OCI-LY7 (cell line): ENCODE measurements around the gene ARGLU1. TPM values are rescaled to one million over a fixed set of nuclear protein-coding genes. Genes with fewer than 3 reads are reported as not detected.

Experiments
- BruUV-seq: library from RNA; stranded (reverse); fragments of 400-500 nt; replicated peaks from 2 replicates; lab custom pipeline; 2021; lab: Mats Ljungman, UMichigan
- CTCF ChIA-PET: fragments of 300-600 bp; sonication (Branson Sonifier 250); formaldehyde crosslinking; loops from one replicate; lab custom pipeline; 2022; ENCODE audit warnings: antibody characterized with exemption; ENCODE audit not compliant: unreplicated experiment; lab: Charles Lee
- POLR2A ChIA-PET: fragments of 300-600 bp; sonication (Branson Sonifier 250); formaldehyde crosslinking; loops from one replicate; lab custom pipeline; 2022; ENCODE audit warnings: antibody characterized with exemption; lab: Charles Lee
- DNase-seq: peaks from one replicate; pipeline ENCODE4 v3.0.0-alpha.2; 2015; ENCODE audit warnings: low spot score
- H2AFZ ChIP-seq: fragments of 200-600 bp; sonication (generic), shearing (Covaris generic); 2 replicates; pipeline ENCODE4 v1.6.1; 2014; ENCODE audit warnings: mild to moderate bottlenecking, antibody characterized with exemption, low read length, moderate library complexity
- H3K27ac ChIP-seq: fragments of 200-600 bp; sonication (generic); 2 replicates; pipeline ENCODE4 v1.5.1; 2014; ENCODE audit warnings: mixed run types, low read depth, mild to moderate bottlenecking, moderate library complexity, low read length, inconsistent platforms; ENCODE audit not compliant: poor library complexity, severe bottlenecking
- H3K36me3 ChIP-seq: fragments of 200-600 bp; sonication (generic); 2 replicates; pipeline ENCODE4 v1.6.1; 2014; ENCODE audit warnings: mild to moderate bottlenecking, antibody characterized with exemption, low read length, moderate library complexity, mixed read lengths; ENCODE audit not compliant: insufficient read depth
- H3K4me1 ChIP-seq: fragments of 200-600 bp; sonication (generic); 2 replicates; pipeline ENCODE4 v1.5.1; 2014; ENCODE audit warnings: mild to moderate bottlenecking, low read length; ENCODE audit not compliant: insufficient read depth, poor library complexity, severe bottlenecking
- H3K4me2 ChIP-seq: fragments of 200-600 bp; sonication (generic); 2 replicates; pipeline ENCODE4 v1.6.1; 2014; ENCODE audit warnings: mild to moderate bottlenecking, low read length
- H3K4me3 ChIP-seq: fragments of 200-600 bp; sonication (generic); 2 replicates; pipeline ENCODE4 v1.5.1; 2014; ENCODE audit warnings: mild to moderate bottlenecking, low read depth, low read length; ENCODE audit not compliant: poor library complexity, severe bottlenecking
- H3K79me2 ChIP-seq: fragments of 200-600 bp; sonication (generic); 2 replicates; pipeline ENCODE4 v1.6.1; 2016; ENCODE audit warnings: low read depth, mild to moderate bottlenecking, low read length, moderate library complexity, mixed read lengths; ENCODE audit not compliant: insufficient read depth
- H3K9me2 ChIP-seq: fragments of 200-600 bp; sonication (generic); 2 replicates; pipeline ENCODE4 v1.6.1; 2016; ENCODE audit warnings: mild to moderate bottlenecking, low read length, mixed read lengths; ENCODE audit not compliant: insufficient read depth
- H3K9me3 ChIP-seq: fragments of 200-600 bp; sonication (generic); 2 replicates; pipeline ENCODE4 v1.6.1; 2014; ENCODE audit warnings: mild to moderate bottlenecking, mixed run types, low read length, mixed read lengths
- H4K20me1 ChIP-seq: fragments of 200-600 bp; sonication (generic); 2 replicates; pipeline ENCODE4 v1.6.1; 2014; ENCODE audit warnings: mild to moderate bottlenecking, antibody characterized with exemption, low read length, moderate library complexity, mixed read lengths; ENCODE audit not compliant: insufficient read depth
- EZH2phosphoT487 ChIP-seq: fragments of 200-600 bp; sonication (generic); IDR thresholded peaks from 2 replicates; pipeline ENCODE4 v1.6.1; 2018; ENCODE audit warnings: low read depth, borderline replicate concordance, mild to moderate bottlenecking, mixed run types, antibody characterized with exemption, low read length, moderate library complexity, mixed read lengths
- intact Hi-C: fragments of 100-400 bp; cut with micrococcal nuclease; formaldehyde crosslinking; loops from one replicate; pipeline ENCODE4 v1.10.0; 2022; ENCODE audit not compliant: unreplicated experiment
- total RNA-seq, 2 experiments: library from RNA; depleted of rRNA in 1 of 2; stranded (reverse); fragments of >200 nt in 1 of 2; shearing (Covaris generic) in 1 of 2; gene quantifications; 2 replicates each; pipeline ENCODE4 v1.2.3, GENCODE V29; 2014 to 2022
- TF ChIP-seq, protein P1 (sequence below): fragments of 200-600 bp; sonication (generic); conservative IDR thresholded peaks from 2 replicates; pipeline ENCODE4 v1.5.1; 2014; ENCODE audit warnings: mild to moderate bottlenecking, antibody characterized with exemption, low read length, moderate library complexity, mixed read lengths

ARGLU1 gene
- total RNA-seq, 2 experiments from 2014 or later, result 71.6 to 71.9 TPM

DNA sequence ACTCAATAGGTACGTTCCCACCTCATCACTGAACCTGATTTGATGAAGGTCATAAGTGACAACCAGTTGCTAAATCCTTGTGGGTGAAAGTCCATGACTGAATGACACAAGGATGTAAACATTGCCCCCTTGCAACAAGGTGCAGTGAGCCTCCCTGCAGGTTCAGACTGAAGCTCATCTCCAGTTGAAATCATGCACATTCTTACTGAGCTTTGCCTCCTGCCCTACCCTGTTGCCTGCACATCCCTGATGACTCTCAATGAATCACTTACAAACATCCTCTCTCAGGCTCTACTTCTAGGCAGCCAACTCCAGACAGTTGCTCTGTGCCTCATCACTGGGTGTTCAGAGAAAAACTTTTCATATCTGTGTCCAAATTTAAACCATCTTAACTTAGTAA lies 42.5 kb upstream of the ARGLU1 start:
- Histone ChIP-seq H3K9me3 (no peaks in the 10 kb centered on the region), H3K4me1 (no peaks in the 10 kb centered on the region), H3K27ac (no peak overlapping the region), H4K20me1 (no peaks in the 10 kb centered on the region), H3K36me3 (no peaks in the 10 kb centered on the region), H3K9me2 (no peaks in the 10 kb centered on the region), H3K4me2 (no peak overlapping the region), H3K79me2 (no peaks in the 10 kb centered on the region), H3K4me3 (no peak overlapping the region), H2AFZ (no peak overlapping the region)
- ChIA-PET CTCF (no interaction called here), POLR2A (no interaction called here)
- BruUV-seq, result no TSS peak
- DNase-seq, result no peak
- intact Hi-C loops, result no loop called here
- no peak for TF ChIP-seq EZH2phosphoT487
- TF ChIP-seq, protein P1, sequence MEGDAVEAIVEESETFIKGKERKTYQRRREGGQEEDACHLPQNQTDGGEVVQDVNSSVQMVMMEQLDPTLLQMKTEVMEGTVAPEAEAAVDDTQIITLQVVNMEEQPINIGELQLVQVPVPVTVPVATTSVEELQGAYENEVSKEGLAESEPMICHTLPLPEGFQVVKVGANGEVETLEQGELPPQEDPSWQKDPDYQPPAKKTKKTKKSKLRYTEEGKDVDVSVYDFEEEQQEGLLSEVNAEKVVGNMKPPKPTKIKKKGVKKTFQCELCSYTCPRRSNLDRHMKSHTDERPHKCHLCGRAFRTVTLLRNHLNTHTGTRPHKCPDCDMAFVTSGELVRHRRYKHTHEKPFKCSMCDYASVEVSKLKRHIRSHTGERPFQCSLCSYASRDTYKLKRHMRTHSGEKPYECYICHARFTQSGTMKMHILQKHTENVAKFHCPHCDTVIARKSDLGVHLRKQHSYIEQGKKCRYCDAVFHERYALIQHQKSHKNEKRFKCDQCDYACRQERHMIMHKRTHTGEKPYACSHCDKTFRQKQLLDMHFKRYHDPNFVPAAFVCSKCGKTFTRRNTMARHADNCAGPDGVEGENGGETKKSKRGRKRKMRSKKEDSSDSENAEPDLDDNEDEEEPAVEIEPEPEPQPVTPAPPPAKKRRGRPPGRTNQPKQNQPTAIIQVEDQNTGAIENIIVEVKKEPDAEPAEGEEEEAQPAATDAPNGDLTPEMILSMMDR, result no peak

DNA sequence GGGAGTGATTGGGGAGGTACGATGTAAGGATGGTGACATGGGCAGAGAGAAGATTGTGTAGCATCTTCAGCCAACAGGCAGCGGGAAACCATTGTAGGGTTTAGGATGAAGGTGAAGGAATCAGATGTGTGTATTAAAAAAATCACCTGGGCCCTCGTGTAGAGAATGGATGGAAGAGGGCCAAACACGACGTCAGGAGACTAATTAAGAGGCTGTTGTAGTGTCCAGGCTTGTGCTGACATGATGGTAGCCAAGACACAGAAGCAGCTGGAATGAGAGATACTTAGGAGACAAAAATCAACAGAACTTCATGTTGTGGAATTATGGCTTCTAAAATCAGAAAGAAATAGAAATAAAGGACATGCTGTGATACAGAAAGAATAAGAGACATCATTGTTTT lies 41.2 kb upstream of the ARGLU1 start:
- Histone ChIP-seq H4K20me1 (no peaks in the 10 kb centered on the region), H3K9me3 (no peaks in the 10 kb centered on the region), H3K9me2 (no peaks in the 10 kb centered on the region), H3K27ac (no peak overlapping the region), H2AFZ (no peak overlapping the region), H3K4me3 (no peak overlapping the region), H3K4me2 (no peak overlapping the region), H3K4me1 (no peaks in the 10 kb centered on the region), H3K79me2 (no peaks in the 10 kb centered on the region), H3K36me3 (no peaks in the 10 kb centered on the region)
- TF ChIP-seq, protein P1, result no peak
- no peak for TF ChIP-seq EZH2phosphoT487
- intact Hi-C loops, result no loop called here
- CTCF ChIA-PET, result no interaction called here
- POLR2A ChIA-PET, result no interaction called here
- no TSS peak for BruUV-seq
- no peak for DNase-seq

- Histone ChIP-seq H3K4me2 (no peak overlapping the region), H3K4me1 (no peaks in the 10 kb centered on the region), H3K4me3 (no peak overlapping the region), H3K9me3 (no peaks in the 10 kb centered on the region), H3K27ac (no peak overlapping the region), H2AFZ (no peak overlapping the region), H3K79me2 (no peaks in the 10 kb centered on the region), H3K9me2 (no peaks in the 10 kb centered on the region), H3K36me3 (no peaks in the 10 kb centered on the region), H4K20me1 (no peaks in the 10 kb centered on the region)
- ChIA-PET CTCF (no interaction called here), POLR2A (no interaction called here)
- no TSS peak for BruUV-seq
- intact Hi-C loops, result no loop called here
- TF ChIP-seq EZH2phosphoT487, result no peak
- TF ChIP-seq, protein P1, result no peak
- no peak for DNase-seq
Observed at GRCh38 chr13:106603546-106603945, 35.6 kb upstream of the ARGLU1 start.
